ENCODE measurements around the gene JSRP1.

The JSRP1 gene

GRCh38 chr19:2230807-2231533 lies 25.2 kb downstream of the JSRP1 start:
- no peak for FAIRE-seq

DNA sequence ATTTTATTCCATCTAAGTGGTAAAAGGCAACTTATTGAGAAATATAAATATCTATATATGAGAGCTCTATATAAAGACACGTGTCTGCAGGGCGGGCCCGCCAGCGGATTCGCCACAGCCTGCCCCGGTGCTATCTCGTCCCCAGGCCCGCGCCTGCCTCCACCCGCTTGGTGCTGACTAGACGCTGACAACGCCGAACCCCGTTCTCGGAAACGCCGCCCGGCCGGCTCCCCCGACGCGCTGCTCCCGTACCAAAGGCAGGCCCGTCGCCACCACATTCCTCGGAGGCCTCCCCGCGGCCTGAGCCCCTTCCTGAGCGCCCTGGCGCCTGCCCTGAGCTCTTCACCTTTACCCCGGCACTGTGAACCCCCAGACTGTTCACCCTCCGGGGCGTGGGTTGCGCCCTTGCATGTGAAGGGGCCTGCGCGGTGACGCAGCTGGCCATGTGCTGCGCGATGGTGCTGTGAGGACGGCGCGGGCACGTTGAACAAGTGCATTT lies 26.1 kb downstream of the JSRP1 start:
- FAIRE-seq: no peak

GRCh38 chr19:2229103-2230032 lies 26.8 kb downstream of the JSRP1 start:
- no peak for FAIRE-seq

GRCh38 chr19:2228157-2229030 lies 27.8 kb downstream of the JSRP1 start:
- no peak for FAIRE-seq

DNA sequence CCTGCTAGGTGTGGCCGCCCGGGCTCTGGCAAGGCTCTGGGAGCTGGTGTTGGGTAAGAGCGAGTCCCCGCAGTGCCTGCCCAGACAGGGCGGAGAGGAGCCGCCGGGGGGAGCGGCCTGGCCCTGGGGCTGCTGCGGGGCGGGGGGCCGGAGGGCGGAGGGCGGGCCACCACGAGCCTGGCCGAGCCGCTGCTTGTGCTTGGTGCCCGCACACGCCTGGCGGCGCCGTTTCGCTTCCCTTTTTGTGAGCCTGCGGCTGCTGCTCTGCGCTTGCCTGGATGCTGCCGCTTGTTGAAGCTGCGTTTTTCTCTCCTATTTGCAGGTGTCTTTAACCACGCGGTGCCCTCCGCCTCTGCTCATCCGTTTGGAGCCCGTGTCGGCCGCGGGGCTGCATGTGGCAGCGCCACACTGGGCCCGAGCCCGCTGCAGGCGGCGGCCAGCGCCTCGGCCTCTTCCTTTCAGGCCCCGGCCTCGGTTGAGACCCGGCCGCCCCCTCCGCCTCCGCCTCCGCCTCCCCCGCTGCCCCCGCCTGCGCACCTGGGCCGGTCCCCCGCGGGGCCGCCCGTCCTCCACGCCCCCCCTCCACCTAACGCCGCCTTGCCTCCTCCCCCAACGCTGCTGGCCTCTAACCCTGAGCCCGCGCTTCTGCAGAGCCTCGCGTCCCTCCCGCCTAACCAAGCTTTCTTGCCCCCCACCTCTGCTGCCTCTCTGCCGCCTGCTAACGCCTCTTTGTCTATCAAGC lies 28.6 kb downstream of the JSRP1 start:
- FAIRE-seq: no peak

- FAIRE-seq: no peak
Observed at GRCh38 chr19:2226840-2227360, 29.3 kb downstream of the JSRP1 start.

- FAIRE-seq: no peak
Observed at GRCh38 chr19:2226051-2226839, 30.0 kb downstream of the JSRP1 start.

GRCh38 chr19:2225415-2226050 lies 30.7 kb downstream of the JSRP1 start:
- no peak for FAIRE-seq

DNA sequence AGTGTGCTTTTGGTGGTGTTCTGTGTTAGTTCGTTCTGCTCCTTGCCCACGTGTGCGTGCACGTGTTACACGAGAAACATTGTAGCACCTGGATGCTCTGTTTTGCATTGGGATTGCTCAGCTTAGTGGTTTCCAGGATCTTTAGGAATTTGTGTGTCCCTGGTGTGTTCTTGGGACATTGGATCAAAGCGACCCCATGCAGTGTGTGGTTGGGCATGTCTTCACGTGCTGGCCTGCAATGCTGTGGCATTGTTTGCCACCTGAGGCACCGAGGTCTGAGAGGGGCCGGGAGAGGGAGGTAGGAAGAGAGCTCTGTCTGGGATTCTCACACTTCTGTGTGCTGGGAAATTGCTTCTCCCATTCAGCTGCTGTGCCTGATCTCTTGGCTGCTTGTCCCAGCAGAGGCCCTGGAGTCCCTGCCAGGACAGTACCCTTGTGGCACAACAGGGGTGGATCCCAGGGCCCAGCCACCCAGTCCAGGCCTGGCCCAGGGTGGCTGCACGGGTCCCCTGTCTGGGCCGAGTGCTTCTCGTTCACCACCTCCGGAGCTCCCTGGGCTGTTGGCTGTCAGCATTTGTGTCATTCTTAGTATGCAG lies 31.4 kb downstream of the JSRP1 start:
- no peak for FAIRE-seq

DNA sequence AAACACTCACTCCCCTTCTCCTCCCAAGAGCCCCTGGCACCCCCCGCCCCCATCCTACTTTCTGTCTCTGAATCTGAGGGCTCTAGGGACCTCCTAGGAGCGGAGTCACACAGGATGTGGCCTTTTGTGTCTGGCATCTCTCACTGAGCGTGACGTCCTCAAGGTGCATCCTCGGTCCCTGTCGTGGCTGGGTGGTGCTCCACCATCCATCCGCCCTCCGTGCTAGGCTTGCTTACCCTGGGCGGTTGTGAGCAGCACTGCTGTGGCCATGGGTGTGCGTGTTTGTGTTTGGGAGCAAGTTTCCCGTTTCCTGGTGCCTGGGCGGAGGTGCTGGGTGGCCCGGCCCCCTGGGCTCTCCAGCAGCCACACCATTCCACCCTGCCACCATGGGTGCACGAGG lies 32.3 kb downstream of the JSRP1 start:
- no peak for FAIRE-seq

DNA sequence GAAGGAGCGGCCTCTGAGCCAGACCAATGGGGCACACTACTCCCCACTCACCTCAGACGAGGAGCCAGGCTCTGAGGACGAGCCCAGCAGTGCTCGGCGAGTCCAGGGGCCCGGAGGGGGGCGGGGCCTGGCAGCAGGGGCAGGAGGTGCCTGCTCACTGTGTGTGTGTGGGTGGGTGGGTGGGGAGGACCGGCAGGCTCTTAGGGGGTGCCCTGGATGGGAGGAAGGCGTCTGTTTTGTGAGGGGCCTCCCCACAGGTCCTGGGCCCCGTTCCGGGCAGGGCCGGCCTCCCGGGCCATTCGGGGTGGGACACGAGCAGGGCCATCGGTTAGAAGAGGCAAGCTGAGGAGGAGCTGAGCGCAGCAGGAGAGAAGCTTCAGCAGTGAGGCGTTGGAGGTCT lies 32.8 kb downstream of the JSRP1 start:
- FAIRE-seq: no peak

- FAIRE-seq: no peak
Observed at GRCh38 chr19:2221918-2222317, 34.3 kb downstream of the JSRP1 start.

GRCh38 chr19:2221250-2221831 lies 34.9 kb downstream of the JSRP1 start:
- no peak for FAIRE-seq

DNA sequence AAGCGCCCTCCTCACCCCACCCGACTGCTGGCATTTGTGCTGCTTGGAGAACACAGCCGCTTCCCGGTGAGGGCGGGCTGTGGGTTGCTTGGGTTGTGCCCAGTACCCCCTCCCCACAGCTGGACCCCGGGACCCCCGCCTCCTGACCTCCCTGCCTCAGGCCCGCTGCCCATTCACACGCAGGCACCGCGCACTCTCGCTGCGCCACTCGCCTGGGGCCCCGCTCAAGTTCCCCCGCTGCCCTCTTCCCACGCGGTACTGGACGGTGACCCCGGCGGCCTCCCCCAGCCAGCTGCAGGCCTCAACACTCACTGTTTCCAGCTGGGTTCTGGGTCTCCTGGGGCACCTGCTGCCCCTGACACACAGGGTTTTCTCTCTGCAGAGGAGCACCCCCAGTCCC lies 36.5 kb downstream of the JSRP1 start:
- no peak for FAIRE-seq

DNA sequence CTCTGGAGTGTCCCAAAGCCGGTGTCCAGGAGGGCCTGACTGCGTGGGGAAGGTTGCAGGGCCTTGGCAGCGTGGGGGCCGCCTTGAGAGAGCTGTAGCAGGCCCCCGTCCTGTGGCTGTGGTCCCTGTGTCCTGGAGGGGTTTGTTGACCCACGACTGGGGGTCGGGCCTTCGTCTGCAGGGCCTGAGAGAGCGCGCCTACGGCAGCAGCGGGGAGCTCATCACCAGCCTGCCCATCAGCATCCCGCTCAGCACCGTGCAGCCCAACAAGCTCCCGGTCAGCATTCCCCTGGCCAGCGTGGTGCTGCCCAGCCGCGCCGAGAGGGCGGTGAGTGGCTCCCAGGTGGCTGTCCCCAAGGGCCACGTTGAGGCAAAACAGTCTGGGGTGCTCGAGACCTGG lies 38.6 kb downstream of the JSRP1 start:
- no peak for FAIRE-seq

DNA sequence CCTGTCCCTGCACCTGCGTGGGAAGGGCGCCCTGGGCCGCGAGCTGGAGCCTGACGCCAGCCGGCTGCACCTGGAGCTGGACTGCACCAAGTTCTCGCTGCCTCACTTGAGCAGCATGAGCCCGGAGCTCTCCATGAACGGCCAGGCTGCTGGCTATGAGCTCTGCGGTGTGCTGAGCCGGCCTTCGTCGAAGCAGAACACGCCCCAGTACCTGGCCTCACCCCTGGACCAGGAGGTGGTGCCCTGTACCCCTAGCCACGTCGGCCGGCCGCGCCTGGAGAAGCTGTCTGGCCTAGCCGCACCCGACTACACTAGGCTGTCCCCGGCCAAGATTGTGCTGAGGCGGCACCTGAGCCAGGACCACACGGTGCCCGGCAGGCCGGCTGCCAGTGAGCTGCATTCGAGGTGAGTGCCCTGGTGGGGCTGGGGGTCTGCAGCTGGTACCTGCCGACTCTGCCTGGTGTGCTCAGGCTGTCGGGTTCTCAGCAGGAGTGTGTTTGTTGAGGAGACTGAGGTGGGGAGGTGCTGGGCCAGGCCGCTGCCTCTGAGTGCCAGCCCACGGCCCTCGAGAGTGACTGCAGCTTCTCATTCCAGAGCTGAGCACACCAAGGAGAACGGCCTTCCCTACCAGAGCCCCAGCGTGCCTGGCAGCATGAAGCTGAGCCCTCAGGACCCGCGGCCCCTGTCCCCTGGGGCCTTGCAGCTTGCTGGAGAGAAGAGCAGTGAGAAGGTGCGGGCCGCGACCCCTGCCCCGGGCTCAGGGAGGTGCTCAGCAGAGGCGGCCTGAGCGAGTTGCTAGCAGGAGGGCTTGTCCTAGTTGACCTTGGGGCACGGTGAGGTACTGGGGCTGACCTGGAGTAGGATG lies 39.6 kb downstream of the JSRP1 start:
- no peak for FAIRE-seq

DNA sequence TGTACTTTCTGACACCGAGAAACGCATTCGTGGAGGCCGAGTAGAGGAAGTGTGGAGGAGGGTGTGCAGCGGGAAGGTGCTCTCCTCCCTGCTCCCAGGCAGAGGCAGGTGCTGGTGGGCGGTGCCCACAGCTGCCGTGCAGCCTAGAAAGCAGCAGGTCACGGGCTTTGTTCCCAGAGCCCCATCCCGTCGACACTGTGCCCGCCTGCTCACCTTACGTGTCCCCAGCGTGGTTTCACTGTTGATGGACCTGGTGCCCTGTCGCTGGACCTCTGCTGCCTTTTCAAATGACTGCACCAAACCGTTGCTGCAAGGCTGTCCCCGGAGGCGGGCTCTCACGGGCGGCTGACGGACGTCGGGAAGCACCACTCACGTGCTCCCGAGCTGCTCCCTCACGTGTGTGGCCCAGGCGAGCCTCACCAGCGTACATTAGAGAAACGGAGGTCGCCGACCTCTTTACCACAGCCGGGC lies 40.9 kb downstream of the JSRP1 start:
- FAIRE-seq: no peak

GRCh38 chr19:2214251-2214650 lies 42.0 kb downstream of the JSRP1 start:
- no peak for FAIRE-seq

DNA sequence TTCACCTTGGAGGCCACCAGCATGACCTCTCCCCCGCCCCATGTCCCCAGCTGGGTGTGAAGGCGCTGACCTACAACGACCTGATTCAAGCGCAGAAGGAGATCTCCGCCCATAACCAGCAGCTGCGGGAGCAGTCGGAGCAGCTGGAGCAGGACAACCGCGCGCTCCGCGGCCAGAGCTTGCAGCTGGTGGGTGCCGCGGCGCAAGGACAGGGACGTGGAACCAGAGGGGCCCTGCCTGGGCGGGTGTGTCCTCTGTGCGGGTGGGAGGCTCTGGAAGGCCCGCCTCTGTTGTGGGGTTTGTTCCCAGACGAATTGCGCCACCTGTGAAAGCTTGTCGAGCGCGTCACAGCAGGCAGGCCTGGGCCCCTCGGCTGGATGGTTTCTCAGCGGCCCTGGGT lies 42.4 kb downstream of the JSRP1 start:
- no peak for FAIRE-seq

Data from TTC549 (cell line).